ENCODE measurements around the gene ALDH7A1.

Gene ALDH7A1

GRCh38 chr5:126484253-126484652, 110.8 kb downstream of the ALDH7A1 start:
- peaks cover 26% of the 10 kb centered on the region for H3K36me3 Mint-ChIP-seq
- H3K9me3 Mint-ChIP-seq, result no peaks in the 10 kb centered on the region

GRCh38 chr5:126483156-126483555, 111.9 kb downstream of the ALDH7A1 start:
- Mint-ChIP-seq H3K27ac (no peak overlapping the region), H3K4me1 (no peaks in the 10 kb centered on the region), H3K36me3 (peaks cover 26% of the 10 kb centered on the region)

More at GRCh38 chr5:126484253-126484652, 110.8 kb downstream of the ALDH7A1 start:
- Mint-ChIP-seq H3K4me1 (no peaks in the 10 kb centered on the region), H3K4me3 (no peak overlapping the region), H3K27ac (no peak overlapping the region), H3K27me3 (no peaks in the 10 kb centered on the region)

GRCh38 chr5:126482591-126482990, 112.4 kb downstream of the ALDH7A1 start:
- no peaks in the 10 kb centered on the region for H3K9me3 Mint-ChIP-seq
- H3K36me3 Mint-ChIP-seq, result peaks cover 26% of the 10 kb centered on the region
- H3K4me3 Mint-ChIP-seq, result no peak overlapping the region
- H3K27ac Mint-ChIP-seq, result no peak overlapping the region
- H3K4me1 Mint-ChIP-seq, result no peaks in the 10 kb centered on the region
- no peaks in the 10 kb centered on the region for H3K27me3 Mint-ChIP-seq

More at GRCh38 chr5:126483156-126483555, 111.9 kb downstream of the ALDH7A1 start:
- Mint-ChIP-seq H3K27me3 (no peaks in the 10 kb centered on the region), H3K4me3 (no peak overlapping the region), H3K9me3 (no peaks in the 10 kb centered on the region)

- Mint-ChIP-seq H3K27me3 (no peaks in the 10 kb centered on the region), H3K27ac (no peak overlapping the region), H3K4me1 (no peaks in the 10 kb centered on the region), H3K36me3 (peaks cover 23% of the 10 kb centered on the region), H3K4me3 (no peak overlapping the region), H3K9me3 (no peaks in the 10 kb centered on the region)
Measured at GRCh38 chr5:126481243-126481642, 113.8 kb downstream of the ALDH7A1 start.
